Spleen (tissue), 11 donors: ENCODE measurements around the gene LRRC3B. TPM values are rescaled to one million over a fixed set of nuclear protein-coding genes. Genes with fewer than 3 reads are reported as not detected.

ENCODE experiments used
- DNase-seq: peaks from one replicate; pipeline ENCODE4 v3.0.0-alpha.2; 2020
- H3K27ac ChIP-seq, 8 donors: fragments of 200-600 bp; sonication (generic) in 7 of 8; 1 replicate in 4 of 8; 2 replicates in 4 of 8; pipeline versions ENCODE4 v1.5.0 to v1.8.0; 2016 to 2021; ENCODE audit warnings: inconsistent platforms in 4 of 8, mild to moderate bottlenecking in 4 of 8, moderate library complexity in 1 of 8
- H3K27me3 ChIP-seq, 7 donors: fragments of 200-600 bp; sonication (generic) in 6 of 7; replicated peaks in 1 of 7; 1 replicate in 4 of 7; 2 replicates in 3 of 7; pipeline versions ENCODE4 v1.5.0 to v1.8.0; 2016 to 2021; ENCODE audit warnings: inconsistent platforms in 3 of 7, mild to moderate bottlenecking in 1 of 7
- H3K36me3 ChIP-seq, 6 donors: fragments of 200-600 bp; sonication (generic) in 5 of 6; 1 replicate in 4 of 6; 2 replicates in 2 of 6; pipeline versions ENCODE4 v1.5.0 to v1.8.0; 2016 to 2021; ENCODE audit warnings: inconsistent platforms in 2 of 6
- H3K4me1 ChIP-seq, 6 donors: fragments of 200-600 bp; sonication (generic) in 5 of 6; 1 replicate in 3 of 6; 2 replicates in 3 of 6; pipeline versions ENCODE4 v1.5.0 to v1.8.0; 2016 to 2021; ENCODE audit warnings: inconsistent platforms in 3 of 6
- H3K4me3 ChIP-seq, 8 donors: fragments of 200-600 bp; sonication (generic) in 7 of 8; 1 replicate in 4 of 8; 2 replicates in 4 of 8; pipeline versions ENCODE4 v1.5.0 to v1.8.0; 2016 to 2021; ENCODE audit warnings: inconsistent platforms in 4 of 8, mild to moderate bottlenecking in 4 of 8, moderate library complexity in 2 of 8
- H3K9me3 ChIP-seq, 8 donors: fragments of 200-600 bp; sonication (generic) in 7 of 8; 1 replicate in 4 of 8; 2 replicates in 4 of 8; pipeline versions ENCODE4 v1.5.0 to v1.8.0; 2016 to 2021; ENCODE audit warnings: inconsistent platforms in 4 of 8
- CTCF ChIP-seq, 11 experiments: fragments of 200-600 bp in 7 of 11; fragments of 450-650 bp in 4 of 11; sonication (generic) in 4 of 11; IDR thresholded peaks in 8 of 11; conservative IDR thresholded peaks in 3 of 11; 1 replicate in 7 of 11; 2 replicates in 4 of 11; pipeline versions ENCODE4 v1.4.0 to v1.8.0; 2016 to 2021; ENCODE audit warnings: antibody characterized with exemption in 11 of 11, inconsistent platforms in 4 of 11, mild to moderate bottlenecking in 1 of 11
- POLR2A ChIP-seq, 3 donors: fragments of 450-650 bp; IDR thresholded peaks; one replicate each; pipeline ENCODE4 v1.5.1; 2017; ENCODE audit warnings: antibody characterized with exemption in 3 of 3, mild to moderate bottlenecking in 1 of 3
- POLR2AphosphoS5 ChIP-seq, 3 donors: sonication (generic); formaldehyde crosslinking; IDR thresholded peaks; one replicate each; pipeline ENCODE4 v1.5.1; 2017; ENCODE audit warnings: antibody characterized with exemption in 3 of 3
- WGBS, 5 donors: extraction: QIAGEN DNeasy Blood & Tissue Kit in 3 of 5; methylation state at CpG; one replicate each; pipeline versions ENCODE4 v1.1.5 to v1.1.7; 2013 to 2018; 5-methylcytosine and 5-hydroxymethylcytosine counted together
- intact Hi-C: fragments of 100-400 bp; cut with DNase I; formaldehyde crosslinking; loops from one replicate; pipeline ENCODE4 v1.15.0; 2023; ENCODE audit warnings: low total_unique reads
- polyA plus RNA-seq, 3 donors: library from polyadenylated mRNA; stranded (reverse); fragments of 200-250 nt; gene quantifications; one replicate each; pipeline ENCODE4 v1.2.1, GENCODE V29; 2013
- total RNA-seq, 7 donors: library from RNA; depleted of rRNA in 3 of 7; stranded (reverse); fragments of >200 nt in 3 of 7; fragmentation: NEBNext Ultra II Directional in 4 of 7; extraction: Animal tissue kit (Norgen Biotek cat#: 25700) in 4 of 7; gene quantifications; one replicate each; pipeline versions ENCODE4 v1.1.0 to v1.2.1, GENCODE V29; 2016 to 2021
- donor health status: healthy with polysubstance abuse.
- donor health status: DM: no; HTN: no; CAD: no; lungs with moderate emphysema.
- donor health status: DM: no; HTN: no; CAD: no.
- donor health status: Bipolar disorder and iron deficiency.
- donor health status: healthy.
- donor health status: DM: no; HTN: no; CAD: no.
- donor health status: DM: yes; HTN: yes; CAD: no.

LRRC3B gene
- total and polyA plus RNA-seq, 10 donors = 0.05 TPM; not detected in 9

DNA sequence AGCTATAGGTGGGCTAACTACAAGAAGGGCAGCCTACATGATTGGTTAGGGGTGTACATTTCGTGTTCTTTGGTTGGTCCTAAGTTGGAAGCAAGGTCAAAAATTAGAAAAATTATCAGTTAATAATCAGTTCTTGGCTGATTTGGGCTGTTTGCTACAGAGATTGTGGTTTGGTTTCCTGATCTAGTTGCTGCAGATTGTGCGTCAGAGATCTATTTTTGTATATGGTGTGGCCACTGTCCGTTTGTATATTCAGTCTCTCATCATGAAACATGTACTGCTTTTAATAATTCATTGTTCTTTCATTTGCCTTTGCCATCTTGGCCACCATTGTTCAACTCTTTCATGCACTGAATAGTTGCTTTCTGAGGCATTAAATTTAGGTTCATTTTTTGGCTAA lies 80.9 kb downstream of the LRRC3B start:
- intact Hi-C loops = no loop called here
- no peaks in the 10 kb centered on the region for H3K36me3 ChIP-seq
- no peaks in the 10 kb centered on the region for H3K4me1 ChIP-seq
- H3K27me3 ChIP-seq = no peaks in the 10 kb centered on the region
- H3K27ac ChIP-seq = no peak overlapping the region
- DNase-seq = no peak
- no peaks in the 10 kb centered on the region for H3K9me3 ChIP-seq
- 66 to 68% (median 67%) methylated on average over 3 of the region's 3 CpGs for WGBS, 5 donors
- H3K4me3 ChIP-seq = no peak overlapping the region
- TF ChIP-seq CTCF (IDR thresholded peaks at IDR 0.05 in 8 of 11, conservative IDR thresholded peaks at IDR 0.05 in 3 of 11) (no peak), POLR2A (IDR thresholded peaks at IDR 0.05) (no peak), POLR2AphosphoS5 (IDR thresholded peaks at IDR 0.05) (no peak)

- TF ChIP-seq POLR2AphosphoS5 (IDR thresholded peaks at IDR 0.05) (no peak), CTCF (IDR thresholded peaks at IDR 0.05 in 8 of 11, conservative IDR thresholded peaks at IDR 0.05 in 3 of 11) (no peak), POLR2A (IDR thresholded peaks at IDR 0.05) (no peak)
- Histone ChIP-seq H3K27me3 (no peaks in the 10 kb centered on the region), H3K4me1 (no peaks in the 10 kb centered on the region), H3K36me3 (no peaks in the 10 kb centered on the region), H3K27ac (no peak overlapping the region), H3K4me3 (no peak overlapping the region), H3K9me3 (no peaks in the 10 kb centered on the region)
- DNase-seq = no peak
- WGBS, 5 donors = 73 to 86% (median 79%) methylated on average over 2 of the region's 2 CpGs
- intact Hi-C loops = no loop called here
Measured at GRCh38 chr3:26704736-26705135, 82.2 kb downstream of the LRRC3B start.

GRCh38 chr3:26708501-26708900 lies 85.9 kb downstream of the LRRC3B start:
- no peak for DNase-seq
- WGBS, 5 donors = 80 to 88% (median 86%) methylated on average over 1 of the region's 1 CpG
- H3K36me3 ChIP-seq = no peaks in the 10 kb centered on the region
- no peaks in the 10 kb centered on the region for H3K4me1 ChIP-seq
- intact Hi-C loops = no loop called here
- H3K4me3 ChIP-seq = no peak overlapping the region
- no peak for TF ChIP-seq POLR2A (IDR thresholded peaks at IDR 0.05)
- no peak for TF ChIP-seq POLR2AphosphoS5 (IDR thresholded peaks at IDR 0.05)
- no peak for TF ChIP-seq CTCF (IDR thresholded peaks at IDR 0.05 in 8 of 11, conservative IDR thresholded peaks at IDR 0.05 in 3 of 11)
- H3K9me3 ChIP-seq = no peaks in the 10 kb centered on the region
- no peak overlapping the region for H3K27ac ChIP-seq
- no peaks in the 10 kb centered on the region for H3K27me3 ChIP-seq

GRCh38 chr3:26712211-26713026 lies 89.8 kb downstream of the LRRC3B start:
- Histone ChIP-seq H3K36me3 (no peaks in the 10 kb centered on the region), H3K27ac (no peak overlapping the region), H3K4me3 (no peak overlapping the region), H3K27me3 (no peaks in the 10 kb centered on the region), H3K4me1 (no peaks in the 10 kb centered on the region), H3K9me3 (no peaks in the 10 kb centered on the region)
- TF ChIP-seq CTCF (IDR thresholded peaks at IDR 0.05 in 8 of 11, conservative IDR thresholded peaks at IDR 0.05 in 3 of 11) (peak in 8 of 11 experiments; percentile 26 to 61 (median 42)), POLR2AphosphoS5 (IDR thresholded peaks at IDR 0.05) (no peak)
- intact Hi-C loops = no loop called here
- 38 to 46% (median 43%) methylated on average over 5 of the region's 5 CpGs for WGBS, 5 donors
- no peak for DNase-seq
